Kasumi-1 (cell line): ENCODE data around the gene OGFR.
A peak's percentile ranks its signal among the peaks of the same experiment; 100 is the strongest.

Experiments used
- DNase-seq, 2 experiments: peaks; one replicate each; lab custom pipeline; 2025; lab: John Stamatoyannopoulos, UW

The OGFR gene

GRCh38 chr20:62816031-62816883 lies 11.6 kb downstream of the OGFR start:
- peak in 1 of 2 experiments; percentile 17 for DNase-seq

- no peak for DNase-seq
Observed at GRCh38 chr20:62816884-62817873, 12.5 kb downstream of the OGFR start, which contains the start of gene COL9A3. TSS of gene COL9A3 (plus strand) at chr20:62817050. CDS start at chr20:62817065, 15 bp downstream.

- DNase-seq, result no peak
Observed at GRCh38 chr20:62817975-62818591, 13.4 kb downstream of the OGFR start.

GRCh38 chr20:62818592-62819493 lies 14.2 kb downstream of the OGFR start:
- DNase-seq, result peak; percentile 11 to 24

- no peak for DNase-seq
Observed at GRCh38 chr20:62819494-62820174, 15.0 kb downstream of the OGFR start.

GRCh38 chr20:62820208-62820961 lies 15.8 kb downstream of the OGFR start:
- DNase-seq, result no peak

- DNase-seq, result no peak
Observed at GRCh38 chr20:62820962-62821725, 16.5 kb downstream of the OGFR start.

- DNase-seq, result no peak
Observed at GRCh38 chr20:62821726-62822210, 17.1 kb downstream of the OGFR start.

- no peak for DNase-seq
Observed at GRCh38 chr20:62822239-62822787, 17.7 kb downstream of the OGFR start.

- DNase-seq, result peak; percentile 78 to 86
Observed at GRCh38 chr20:62822788-62823651, 18.4 kb downstream of the OGFR start.

- no peak for DNase-seq
Observed at GRCh38 chr20:62823688-62824475, 19.2 kb downstream of the OGFR start.

GRCh38 chr20:62824476-62825332 lies 20.1 kb downstream of the OGFR start:
- DNase-seq, result peak; percentile 56 to 62

- no peak for DNase-seq
Observed at GRCh38 chr20:62825333-62825985, 20.8 kb downstream of the OGFR start.

- DNase-seq, result no peak
Observed at GRCh38 chr20:62825986-62826645, 21.5 kb downstream of the OGFR start.
